HEK293T (cell line): ENCODE results near the gene CDKN2B-AS1.
"Not testable (repeated sequence)": the region's sequence is repeated elsewhere in the genome, so short reads cannot be mapped to it uniquely, and the experiment has no call there.

Source experiments
- CTCF ChIA-PET: fragments of 350-600 bp; formaldehyde crosslinking; extraction: SDS; loops from one replicate; lab custom pipeline; 2021; ENCODE audit warnings: antibody characterized with exemption, inconsistent platforms; lab: Yijun Ruan, JAX
- POLR2A ChIA-PET: fragments of 350-600 bp; formaldehyde crosslinking; extraction: SDS; loops from one replicate; lab custom pipeline; 2020; ENCODE audit warnings: antibody characterized with exemption, inconsistent platforms; lab: Yijun Ruan, JAX
- DNase-seq: peaks from one replicate; pipeline ENCODE4 v3.0.0; 2012; ENCODE audit warnings: mixed read lengths; ENCODE audit errors: extremely low spot score
- ARNT ChIP-seq: fragments of 450-650 bp; IDR thresholded peaks from 2 replicates; pipeline ENCODE4 v1.6.1; 2017; ENCODE audit warnings: mild to moderate bottlenecking
- BHLHE40 ChIP-seq: fragments of 450-650 bp; IDR thresholded peaks from 2 replicates; pipeline ENCODE4 v1.6.1; 2016; ENCODE audit warnings: mild to moderate bottlenecking, moderate library complexity, borderline replicate concordance
- CTBP1 ChIP-seq: fragments of 450-650 bp; IDR thresholded peaks from 2 replicates; pipeline ENCODE4 v1.6.1; 2016; ENCODE audit warnings: borderline replicate concordance
- ELF4 ChIP-seq: fragments of 450-650 bp; IDR thresholded peaks from 2 replicates; pipeline ENCODE4 v1.6.1; 2017; ENCODE audit warnings: antibody characterized with exemption
- FOXA1 ChIP-seq: fragments of 450-650 bp; IDR thresholded peaks from 2 replicates; pipeline ENCODE4 v1.6.1; 2016; ENCODE audit warnings: mild to moderate bottlenecking
- FOXK2 ChIP-seq: fragments of 450-650 bp; IDR thresholded peaks from 2 replicates; pipeline ENCODE4 v1.6.1; 2016; ENCODE audit warnings: mild to moderate bottlenecking
- FOXM1 ChIP-seq: fragments of 450-650 bp; IDR thresholded peaks from 2 replicates; pipeline ENCODE4 v1.6.1; 2017; ENCODE audit warnings: mild to moderate bottlenecking, borderline replicate concordance
- HDGF ChIP-seq: fragments of 450-650 bp; IDR thresholded peaks from 2 replicates; pipeline ENCODE4 v1.6.1; 2017; ENCODE audit warnings: antibody characterized with exemption, borderline replicate concordance
- L3MBTL2 ChIP-seq: fragments of 450-650 bp; conservative IDR thresholded peaks from 2 replicates; pipeline ENCODE4 v1.6.1; 2016; ENCODE audit warnings: mild to moderate bottlenecking
- LEF1 ChIP-seq: fragments of 450-650 bp; IDR thresholded peaks from 2 replicates; pipeline ENCODE4 v1.6.1; 2017; ENCODE audit warnings: mild to moderate bottlenecking, borderline replicate concordance
- NFRKB ChIP-seq: fragments of 450-650 bp; IDR thresholded peaks from 2 replicates; pipeline ENCODE4 v1.6.1; 2016; ENCODE audit warnings: mild to moderate bottlenecking, moderate library complexity
- PKNOX1 ChIP-seq: fragments of 450-650 bp; IDR thresholded peaks from 2 replicates; pipeline ENCODE4 v1.6.1; 2016
- SP1 ChIP-seq: fragments of 450-650 bp; IDR thresholded peaks from 2 replicates; pipeline ENCODE4 v1.6.1; 2017
- SUZ12 ChIP-seq: fragments of 450-650 bp; IDR thresholded peaks from 2 replicates; pipeline ENCODE4 v1.6.1; 2016; ENCODE audit warnings: mild to moderate bottlenecking
- TARDBP ChIP-seq: fragments of 450-650 bp; IDR thresholded peaks from 2 replicates; pipeline ENCODE4 v1.6.1; 2016
- ZNF384 ChIP-seq: fragments of 450-650 bp; IDR thresholded peaks from 2 replicates; pipeline ENCODE4 v1.6.1; 2016

The CDKN2B-AS1 gene

GRCh38 chr9:22052376-22052945 lies 57.9 kb downstream of the CDKN2B-AS1 start:
- DNase-seq: no peak
- no peak for TF ChIP-seq SUZ12
- TF ChIP-seq NFRKB: no peak
- no peak for TF ChIP-seq TARDBP
- TF ChIP-seq ELF4: no peak
- TF ChIP-seq L3MBTL2: no peak
- no peak for TF ChIP-seq HDGF
- TF ChIP-seq FOXM1: no peak
- TF ChIP-seq ZNF384: no peak
- no peak for TF ChIP-seq PKNOX1
- no peak for TF ChIP-seq LEF1
- no peak for TF ChIP-seq FOXK2
- TF ChIP-seq FOXA1: no peak
- no peak for TF ChIP-seq BHLHE40
- no peak for TF ChIP-seq ARNT
- TF ChIP-seq CTBP1: no peak
- POLR2A ChIA-PET: no interaction called here
- CTCF ChIA-PET: interaction anchor here (1.4 to 1.6 kb wide), 2 partner anchors 14 to 67 kb away, joined by 4 to 5 read pairs; no protein-coding TSS in a partner anchor

- no peak for DNase-seq
- TF ChIP-seq HDGF (no peak), FOXA1 (no peak), ZNF384 (no peak), SP1 (no peak), L3MBTL2 (no peak), PKNOX1 (no peak), FOXM1 (no peak), LEF1 (no peak), ELF4 (no peak), BHLHE40 (no peak), TARDBP (no peak), ARNT (no peak)
- ChIA-PET POLR2A (no interaction called here), CTCF (interaction anchor here (1.4 to 1.6 kb wide), 2 partner anchors 15 to 67 kb away, joined by 4 to 5 read pairs; no protein-coding TSS in a partner anchor)
These were observed 58.6 kb downstream of the CDKN2B-AS1 start for GRCh38 chr9:22053178-22053577.

- ChIA-PET POLR2A (no interaction called here), CTCF (interaction anchor here (0.6 kb wide), 1 partner anchor 105 kb away, joined by 3 read pairs; no protein-coding TSS in a partner anchor)
- no peak for DNase-seq
- TF ChIP-seq SUZ12: no peak
- no peak for TF ChIP-seq ZNF384
- no peak for TF ChIP-seq ELF4
- no peak for TF ChIP-seq ARNT
- no peak for TF ChIP-seq NFRKB
- no peak for TF ChIP-seq LEF1
- no peak for TF ChIP-seq TARDBP
- TF ChIP-seq BHLHE40: no peak
- TF ChIP-seq FOXM1: no peak
These were observed 59.5 kb downstream of the CDKN2B-AS1 start for GRCh38 chr9:22054076-22054475.

- POLR2A ChIA-PET: no interaction called here
- DNase-seq: no peak
- CTCF ChIA-PET: interaction anchor here (0.6 kb wide), 1 partner anchor 105 kb away, joined by 3 read pairs; no protein-coding TSS in a partner anchor
- TF ChIP-seq FOXA1 (no peak), FOXK2 (no peak)
These were observed 59.9 kb downstream of the CDKN2B-AS1 start for GRCh38 chr9:22054529-22054928.

GRCh38 chr9:22055090-22055489 lies 60.5 kb downstream of the CDKN2B-AS1 start:
- POLR2A ChIA-PET: no interaction called here
- CTCF ChIA-PET: no interaction called here
- DNase-seq: no peak
- TF ChIP-seq FOXA1: no peak
- TF ChIP-seq TARDBP: no peak
- no peak for TF ChIP-seq CTBP1
- no peak for TF ChIP-seq PKNOX1
- TF ChIP-seq ZNF384: no peak
- no peak for TF ChIP-seq SP1
- no peak for TF ChIP-seq NFRKB
- TF ChIP-seq BHLHE40: no peak
- no peak for TF ChIP-seq L3MBTL2
- TF ChIP-seq FOXM1: no peak
- no peak for TF ChIP-seq HDGF
- TF ChIP-seq FOXK2: no peak
- no peak for TF ChIP-seq SUZ12
- TF ChIP-seq LEF1: no peak
- TF ChIP-seq ELF4: no peak
- TF ChIP-seq ARNT: no peak

GRCh38 chr9:22056402-22056801 lies 61.8 kb downstream of the CDKN2B-AS1 start:
- ChIA-PET POLR2A (no interaction called here), CTCF (no interaction called here)
- TF ChIP-seq HDGF (no peak), FOXA1 (no peak), TARDBP (no peak), FOXM1 (no peak), SUZ12 (no peak), ZNF384 (no peak), FOXK2 (no peak), SP1 (no peak)
- DNase-seq: no peak

- CTCF ChIA-PET, POLR2A ChIA-PET, DNase-seq: not testable (repeated sequence)
These were observed 63.4 kb downstream of the CDKN2B-AS1 start for GRCh38 chr9:22057972-22058371.
